HG03280 (cell line): ENCODE results near the gene HNF4A.
"Not testable (repeated sequence)": the region's sequence is repeated elsewhere in the genome, so short reads cannot be mapped to it uniquely, and the experiment has no call there.

Experiments used
- ATAC-seq: cut with Tn5 transposase; IDR thresholded peaks from one replicate; pipeline ENCODE4 v1.9.1; 2021; ENCODE audit warnings: mild to moderate bottlenecking, moderate library complexity; ENCODE audit not compliant: unreplicated experiment

Gene HNF4A

GRCh38 chr20:44461142-44461802 lies 105.8 kb downstream of the HNF4A start:
- no peak for ATAC-seq

GRCh38 chr20:44461803-44462174 lies 106.3 kb downstream of the HNF4A start:
- no peak for ATAC-seq

DNA sequence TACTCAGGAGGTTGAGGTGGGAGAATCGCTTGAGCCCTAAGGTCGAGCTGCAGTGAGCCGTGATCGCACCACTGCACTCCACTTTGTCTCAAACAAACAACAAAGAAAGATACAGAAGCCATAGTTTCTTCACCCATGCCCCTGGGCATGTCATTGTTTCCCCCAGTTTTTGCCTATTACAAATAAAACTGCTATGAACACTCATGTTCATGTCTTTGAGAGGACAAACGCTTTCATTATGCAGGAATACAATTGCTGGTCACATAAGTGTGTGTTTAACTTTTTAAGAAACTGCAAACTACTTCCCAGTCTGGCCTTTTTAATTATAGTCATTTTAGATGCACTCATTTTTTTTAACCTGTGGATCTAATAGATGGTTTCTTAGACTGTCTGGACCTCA lies 108.0 kb downstream of the HNF4A start:
- ATAC-seq = no peak

GRCh38 chr20:44464514-44464913 lies 109.0 kb downstream of the HNF4A start:
- ATAC-seq = no peak

DNA sequence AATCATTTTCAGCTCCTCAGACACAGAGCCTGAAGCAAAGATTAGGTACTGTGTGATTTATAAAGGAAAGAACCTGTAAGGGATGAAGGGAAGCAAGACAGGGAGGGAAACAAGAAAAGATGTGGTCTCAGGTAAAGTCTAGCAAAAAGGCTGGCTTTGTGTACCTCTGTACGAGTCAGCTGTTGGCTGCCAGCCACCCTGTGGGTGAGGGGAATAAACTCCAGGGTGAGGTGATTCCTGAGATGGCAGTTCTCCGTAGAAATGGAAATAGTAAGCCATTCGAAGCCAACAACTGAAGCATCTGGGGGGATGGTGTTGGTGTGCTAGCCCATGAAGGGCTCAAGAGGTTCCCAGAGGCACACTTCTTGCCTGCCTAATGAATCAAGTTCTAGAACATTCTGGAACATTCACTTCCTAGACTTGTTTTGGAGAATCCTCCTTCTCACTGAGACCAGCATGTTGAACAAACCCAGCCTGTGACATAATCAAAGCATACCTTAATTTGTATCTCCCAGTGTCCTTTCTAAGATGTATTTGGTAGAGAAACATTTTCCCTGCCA lies 109.6 kb downstream of the HNF4A start:
- ATAC-seq = no peak

GRCh38 chr20:44467289-44467883 lies 111.9 kb downstream of the HNF4A start:
- ATAC-seq = no peak

DNA sequence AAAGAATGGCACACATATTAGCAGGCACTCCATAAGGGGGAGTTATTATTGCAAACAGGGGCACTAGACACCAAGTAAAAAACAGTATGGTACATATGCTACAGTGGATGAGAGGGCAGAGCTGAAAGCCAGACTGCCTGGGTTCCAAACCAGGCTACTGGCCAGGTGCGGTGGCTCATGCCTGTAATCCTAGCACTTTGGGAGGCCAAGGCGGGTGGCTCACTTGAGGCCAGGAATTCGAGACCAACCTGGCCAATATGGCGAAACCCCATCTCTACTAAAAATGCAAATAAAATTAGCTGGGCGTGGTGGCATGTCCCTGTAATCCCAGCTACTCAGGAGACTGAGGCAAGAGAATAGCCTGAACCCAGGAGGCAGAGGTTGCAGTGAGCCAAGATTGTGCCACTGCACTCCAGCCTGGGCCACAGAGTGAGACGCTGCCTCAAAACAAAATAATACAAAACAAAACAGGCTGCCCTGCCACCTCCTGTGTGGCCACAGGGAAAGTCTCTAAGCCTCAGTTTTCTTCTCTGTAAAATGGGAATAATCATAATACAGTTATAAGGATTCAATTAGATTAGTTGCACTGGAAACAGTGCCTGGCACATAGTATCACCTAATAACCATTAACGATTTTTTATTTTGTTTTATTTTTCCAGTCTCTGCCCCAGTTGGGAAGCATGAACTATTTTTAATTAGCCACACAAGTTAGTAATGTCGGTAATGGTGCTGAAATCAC lies 112.7 kb downstream of the HNF4A start:
- ATAC-seq = no peak

- no peak for ATAC-seq
These were observed 114.8 kb downstream of the HNF4A start for GRCh38 chr20:44470327-44470726.

- no peak for ATAC-seq
These were observed 116.0 kb downstream of the HNF4A start for GRCh38 chr20:44471481-44471882.

DNA sequence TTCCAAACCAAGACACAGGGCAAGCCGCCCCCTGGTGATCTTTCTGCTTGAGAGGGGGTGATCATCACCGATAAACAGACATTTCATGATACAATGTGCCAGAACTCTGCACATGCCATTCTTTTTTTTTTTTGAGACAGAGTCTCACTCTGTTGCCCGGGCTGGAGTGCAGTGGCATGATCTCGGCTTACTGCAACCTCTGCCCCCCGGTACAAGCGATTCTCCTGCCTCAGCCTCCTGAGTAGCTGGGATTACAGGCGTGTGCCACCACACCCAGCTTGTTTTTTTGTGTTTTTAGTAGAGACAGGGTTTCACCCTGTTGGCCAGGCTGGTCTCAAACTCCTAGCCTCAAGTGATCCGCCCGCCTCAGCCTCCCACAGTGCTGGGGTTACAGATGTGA lies 116.8 kb downstream of the HNF4A start:
- not testable (repeated sequence) for ATAC-seq

GRCh38 chr20:44475372-44475693 lies 119.8 kb downstream of the HNF4A start:
- ATAC-seq = no peak

DNA sequence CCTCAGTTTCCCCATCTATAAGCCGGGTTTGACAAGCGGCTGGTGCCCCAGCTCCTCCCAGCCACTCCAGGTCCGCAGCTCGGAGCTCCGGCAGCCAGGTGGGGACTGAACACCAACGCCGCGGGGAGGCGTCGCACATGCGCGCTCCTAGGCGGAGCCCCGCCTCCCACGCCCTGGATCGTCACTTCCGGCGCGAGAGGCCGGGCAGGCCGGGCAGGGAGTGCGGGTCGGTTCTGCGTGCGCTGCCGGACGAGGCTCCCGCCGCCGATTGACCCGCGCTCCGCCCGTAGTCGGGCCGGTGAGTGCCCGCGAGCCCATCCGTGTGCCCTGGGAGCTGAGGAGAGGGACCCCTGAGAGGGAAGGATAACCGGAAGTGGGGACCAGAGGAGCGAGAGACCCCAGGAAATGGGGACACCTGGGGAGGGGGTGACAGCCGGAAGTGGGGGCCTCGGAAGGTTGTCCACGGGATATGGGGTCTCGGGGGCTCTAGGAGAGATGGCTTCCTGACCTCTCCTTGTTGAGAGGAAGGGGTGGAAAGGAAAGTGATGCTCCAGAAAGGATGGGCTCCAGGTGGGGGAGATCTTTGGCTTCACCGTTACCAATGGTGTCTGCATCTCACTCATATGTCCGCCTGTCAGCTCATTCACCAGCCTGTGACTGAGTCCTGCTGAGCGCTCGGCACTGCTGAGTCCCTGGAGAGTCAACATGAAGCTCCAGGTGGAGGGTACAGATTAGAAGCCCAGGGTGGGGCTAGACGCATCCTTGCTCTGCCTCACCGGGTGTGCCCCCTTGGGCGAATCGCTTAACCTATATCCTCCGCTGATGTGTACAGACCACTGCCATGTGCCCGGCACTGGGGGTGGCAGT lies 120.4 kb downstream of the HNF4A start, which contains the start of gene TTPAL:
TSS of gene TTPAL (plus strand) at position 181 of the 867 bp plus-strand sequence. CDS start 4,126 bp downstream, outside the sequence.
- peak; percentile 96 for ATAC-seq

DNA sequence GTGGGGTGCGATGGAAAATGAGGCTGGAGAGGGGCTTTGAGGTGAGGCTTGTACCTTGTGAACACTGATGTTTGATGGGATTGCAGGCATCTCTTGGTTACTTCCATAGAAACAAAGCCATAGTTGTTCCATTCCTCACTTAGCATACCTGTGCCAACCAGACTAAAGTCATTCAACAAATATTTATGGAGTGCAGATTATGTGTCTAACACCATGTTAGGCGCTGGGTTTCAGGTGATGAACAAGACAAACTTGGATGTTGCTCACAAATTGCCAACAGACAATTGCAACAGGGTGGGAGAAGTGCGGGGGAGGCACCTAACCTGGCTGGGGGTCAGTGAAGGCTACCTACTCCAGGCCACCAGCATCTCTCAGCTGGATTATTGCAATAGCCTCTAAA lies 121.7 kb downstream of the HNF4A start:
- ATAC-seq = no peak

DNA sequence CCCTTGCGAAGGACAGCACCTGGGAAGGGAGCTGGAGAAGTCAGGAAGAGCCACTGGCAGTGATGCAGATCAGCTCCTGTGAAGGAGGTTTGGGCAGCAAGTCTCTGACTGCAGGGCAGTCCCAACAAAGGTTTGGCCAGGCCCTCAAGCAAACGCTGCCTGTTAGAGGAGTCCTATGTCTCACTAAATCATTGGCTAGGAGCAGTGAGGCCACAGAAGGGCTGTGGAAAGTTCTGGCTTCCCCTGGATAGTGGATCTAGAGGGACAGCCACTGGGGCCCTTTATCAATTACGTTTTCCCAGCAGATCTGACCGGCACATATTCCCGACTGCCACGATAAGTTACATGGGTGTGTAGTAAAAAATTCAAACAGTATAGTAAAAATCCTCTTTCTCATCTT lies 122.7 kb downstream of the HNF4A start:
- ATAC-seq = no peak

DNA sequence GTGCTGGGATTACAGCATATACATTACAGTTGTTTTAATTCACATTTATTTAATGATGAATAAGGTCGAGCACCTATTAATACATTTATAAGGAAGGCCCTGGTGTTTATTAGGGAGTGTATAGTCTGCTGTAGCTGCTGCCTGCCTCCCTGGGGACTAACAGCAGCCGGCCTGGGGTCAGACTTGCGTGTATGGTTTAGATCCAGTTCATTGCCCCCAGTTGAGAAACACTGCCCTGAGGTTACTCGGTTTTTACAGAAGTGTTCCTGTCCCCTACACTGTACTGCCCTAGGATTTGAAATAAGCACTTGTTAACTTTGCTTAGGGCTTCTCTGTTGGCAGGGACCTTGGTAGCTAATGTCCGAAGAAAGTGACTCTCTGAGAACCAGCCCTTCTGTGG lies 124.1 kb downstream of the HNF4A start:
- no peak for ATAC-seq

DNA sequence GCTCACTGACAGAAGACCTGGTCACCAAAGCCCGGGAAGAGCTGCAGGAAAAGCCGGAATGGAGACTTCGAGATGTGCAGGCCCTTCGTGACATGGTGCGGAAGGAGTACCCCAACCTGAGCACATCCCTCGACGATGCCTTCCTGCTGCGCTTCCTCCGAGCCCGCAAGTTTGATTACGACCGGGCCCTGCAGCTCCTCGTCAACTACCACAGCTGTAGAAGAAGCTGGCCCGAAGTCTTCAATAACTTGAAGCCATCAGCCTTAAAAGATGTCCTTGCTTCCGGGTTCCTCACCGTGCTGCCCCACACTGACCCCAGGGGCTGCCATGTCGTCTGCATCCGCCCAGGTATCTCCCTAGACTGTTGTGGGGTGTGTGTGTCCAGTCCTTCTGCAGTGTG lies 124.6 kb downstream of the HNF4A start:
- ATAC-seq = no peak

DNA sequence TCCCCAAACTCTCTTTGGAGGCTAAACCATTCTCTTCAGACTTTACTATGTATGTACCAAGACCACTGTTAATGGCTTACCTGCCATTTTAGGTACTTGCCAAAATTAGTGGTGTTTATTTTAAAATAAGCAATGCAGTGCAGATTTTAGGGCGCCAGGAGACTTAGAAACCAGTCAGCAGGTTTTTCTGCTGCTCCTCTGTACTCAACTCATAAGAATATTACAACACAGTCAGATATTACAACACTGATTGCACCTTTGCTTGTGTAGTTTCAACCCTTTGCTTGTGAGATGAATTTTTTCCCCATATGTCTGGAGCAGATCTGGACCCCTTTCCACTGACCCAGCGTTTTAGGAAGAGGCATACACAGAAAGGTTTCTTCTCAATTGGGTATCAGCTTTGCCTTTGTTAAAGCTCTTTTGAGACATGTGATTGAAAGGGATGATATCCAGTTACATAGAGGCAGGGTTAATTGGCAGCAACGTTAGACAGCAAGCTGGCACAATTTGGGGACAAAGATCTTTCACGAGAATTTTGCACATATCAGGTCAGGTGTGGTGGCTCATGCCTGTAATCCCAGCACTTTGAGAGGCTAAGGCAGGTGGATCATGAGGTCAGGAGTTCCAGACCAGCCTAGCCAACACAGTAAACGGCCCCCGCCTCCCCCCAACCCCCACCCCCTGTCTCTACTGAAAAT lies 126.4 kb downstream of the HNF4A start:
- no peak for ATAC-seq

- ATAC-seq = no peak
These were observed 127.6 kb downstream of the HNF4A start for GRCh38 chr20:44483112-44483511.
